ENCODE results near the gene SP110.
"Not testable (repeated sequence)": the region's sequence is repeated elsewhere in the genome, so short reads cannot be mapped to it uniquely, and the experiment has no call there.

The SP110 gene

DNA sequence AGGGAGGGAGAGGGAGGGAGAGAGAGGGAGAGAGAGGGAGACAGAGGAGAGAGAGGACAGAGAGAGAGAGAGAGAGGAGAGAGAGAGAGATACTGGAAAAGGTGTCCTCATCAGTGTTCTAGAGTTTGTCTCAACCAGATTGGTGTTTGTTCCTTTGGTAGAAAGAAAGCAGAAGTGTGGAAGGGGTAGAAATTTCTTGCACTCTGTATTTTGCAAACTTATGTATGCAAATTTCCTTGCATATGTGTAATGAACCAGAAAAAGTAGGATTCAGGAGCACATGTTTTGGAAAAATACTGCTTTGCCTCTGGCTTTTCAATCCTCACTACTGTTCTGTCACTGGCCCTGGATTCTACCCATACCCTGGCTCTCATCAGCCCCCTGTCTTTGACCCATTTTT lies 4.7 kb upstream of the SP110 start:
- DNase-seq (ENCODE audit: low spot score) = no peak

DNA sequence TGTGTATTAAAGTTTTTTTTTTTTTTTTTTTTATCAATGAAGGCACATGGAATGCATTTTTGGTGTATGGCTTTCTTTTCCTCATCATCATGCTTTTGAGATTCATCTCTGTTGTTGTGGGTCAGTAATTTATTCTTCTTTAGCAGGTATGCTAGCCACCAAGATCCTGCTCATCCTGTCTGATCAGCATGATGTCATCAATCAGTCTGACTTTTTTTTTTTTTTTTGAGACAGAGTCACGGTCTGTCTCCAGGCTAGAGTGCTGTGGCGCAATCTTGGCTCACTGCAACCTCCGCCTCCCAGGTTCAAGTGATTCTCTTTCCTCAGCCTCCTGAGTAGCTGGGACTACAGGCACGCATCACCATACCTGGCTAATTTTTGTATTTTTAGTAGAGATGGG lies 3.0 kb upstream of the SP110 start:
- DNase-seq (ENCODE audit: low spot score) = not testable (repeated sequence)

DNA sequence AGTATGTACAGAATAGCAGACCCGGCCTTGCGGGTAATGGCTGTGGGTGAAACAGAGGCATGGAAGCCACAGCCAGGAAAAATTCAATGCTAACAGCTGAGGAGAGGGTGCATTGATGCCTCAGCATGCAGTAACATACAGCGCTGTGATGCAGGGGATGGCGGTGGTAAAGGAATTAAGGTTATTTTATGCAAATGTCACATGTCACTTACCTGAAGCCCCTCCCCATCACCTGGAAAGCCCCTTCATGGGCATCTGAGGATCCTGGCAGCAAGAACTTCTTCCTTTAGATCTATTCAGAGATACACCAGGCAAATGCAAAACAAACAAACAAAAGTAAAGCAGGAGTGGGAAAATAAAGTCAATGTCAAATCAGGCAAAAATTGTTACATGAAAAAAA lies 1.7 kb upstream of the SP110 start:
- no peak for DNase-seq (ENCODE audit: low spot score)

DNA sequence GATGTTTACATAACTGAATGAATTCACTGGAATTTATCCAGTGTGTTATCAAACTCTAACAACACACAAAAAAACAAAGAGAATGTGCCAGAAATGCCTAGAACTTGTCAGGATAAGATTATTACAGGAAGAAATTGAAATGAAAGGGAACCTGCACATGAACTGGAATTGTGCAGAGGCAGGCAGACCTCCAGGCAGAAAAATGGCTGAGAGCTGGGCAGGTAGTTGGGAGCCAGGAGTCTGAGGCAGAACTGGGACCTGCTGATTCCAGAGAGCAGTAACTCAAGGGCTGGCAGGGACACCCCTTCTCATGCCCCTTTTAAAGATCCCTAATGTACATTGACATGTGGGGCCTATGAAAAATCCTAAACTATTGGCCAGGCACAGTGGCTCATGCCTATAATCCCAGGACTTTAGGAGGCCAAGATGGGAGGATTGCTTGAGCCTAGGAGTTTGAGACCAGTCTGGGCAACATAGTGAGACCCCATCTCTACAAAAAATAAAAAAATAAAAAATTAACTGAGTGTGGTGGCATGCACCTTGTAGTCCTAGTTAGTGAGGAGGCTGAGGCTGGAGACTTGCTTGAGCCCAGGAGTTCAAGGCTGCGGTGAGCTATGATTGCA lies 674 bp upstream of the SP110 start:
- no peak for DNase-seq (ENCODE audit: low spot score)

DNA sequence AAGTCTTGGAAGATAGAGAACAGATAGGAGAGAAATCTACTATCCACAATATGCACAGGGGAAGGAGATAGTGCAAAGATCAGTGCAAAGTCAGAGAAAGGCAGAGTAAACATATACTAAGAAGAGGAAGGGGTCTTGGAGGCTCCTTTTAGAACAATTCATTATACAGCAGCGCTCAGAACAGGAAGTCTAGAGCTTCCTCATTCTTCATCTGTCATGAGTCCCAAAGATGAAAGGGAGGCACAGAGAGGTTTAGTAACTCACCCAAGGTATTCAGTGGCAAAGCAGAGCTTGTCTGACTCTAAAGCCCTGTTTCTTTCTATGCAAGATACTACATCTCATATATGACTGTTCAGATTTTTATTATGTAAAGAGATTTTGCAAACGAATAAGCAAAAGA lies 1.4 kb downstream of the SP110 start:
- DNase-seq (ENCODE audit: low spot score) = no peak

DNA sequence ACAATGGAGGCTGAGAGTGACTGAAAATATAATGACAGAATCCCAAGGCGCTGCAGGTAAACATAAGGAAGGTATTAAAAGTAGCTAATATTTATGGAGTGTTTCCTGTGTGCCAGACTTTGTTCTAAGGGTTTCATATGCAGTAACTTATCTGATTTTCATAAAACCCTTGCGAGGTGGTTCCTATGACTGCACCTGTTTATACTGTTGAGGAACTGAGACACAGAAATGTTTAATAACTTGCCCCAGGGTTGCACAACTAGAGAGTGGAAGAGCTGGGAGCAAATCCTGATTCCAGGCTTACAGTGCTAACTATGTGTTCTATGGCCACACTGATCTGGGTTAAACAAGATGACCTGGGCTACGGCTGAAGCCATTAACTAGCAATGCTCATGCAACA lies 2.4 kb downstream of the SP110 start:
- DNase-seq (ENCODE audit: low spot score) = no peak

DNA sequence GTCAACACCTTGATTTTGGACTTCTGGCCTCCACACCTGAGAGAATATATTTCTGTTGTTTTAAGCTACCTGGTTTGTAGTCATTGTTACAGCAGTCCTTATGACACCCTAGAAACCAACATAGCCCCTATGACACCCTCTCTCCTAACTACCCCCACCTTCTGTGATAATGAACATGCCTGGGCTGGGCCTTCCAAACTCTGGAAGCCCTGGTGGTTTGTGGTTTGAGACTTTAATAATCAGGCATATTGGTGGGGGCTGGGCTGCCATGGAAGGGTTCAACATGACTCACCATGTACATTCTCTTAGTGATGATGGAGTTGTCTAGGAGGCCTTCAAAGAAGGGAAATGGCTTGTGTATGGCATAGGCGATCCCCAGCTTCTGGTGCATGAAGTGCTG lies 3.3 kb downstream of the SP110 start:
- DNase-seq (ENCODE audit: low spot score) = no peak

DNA sequence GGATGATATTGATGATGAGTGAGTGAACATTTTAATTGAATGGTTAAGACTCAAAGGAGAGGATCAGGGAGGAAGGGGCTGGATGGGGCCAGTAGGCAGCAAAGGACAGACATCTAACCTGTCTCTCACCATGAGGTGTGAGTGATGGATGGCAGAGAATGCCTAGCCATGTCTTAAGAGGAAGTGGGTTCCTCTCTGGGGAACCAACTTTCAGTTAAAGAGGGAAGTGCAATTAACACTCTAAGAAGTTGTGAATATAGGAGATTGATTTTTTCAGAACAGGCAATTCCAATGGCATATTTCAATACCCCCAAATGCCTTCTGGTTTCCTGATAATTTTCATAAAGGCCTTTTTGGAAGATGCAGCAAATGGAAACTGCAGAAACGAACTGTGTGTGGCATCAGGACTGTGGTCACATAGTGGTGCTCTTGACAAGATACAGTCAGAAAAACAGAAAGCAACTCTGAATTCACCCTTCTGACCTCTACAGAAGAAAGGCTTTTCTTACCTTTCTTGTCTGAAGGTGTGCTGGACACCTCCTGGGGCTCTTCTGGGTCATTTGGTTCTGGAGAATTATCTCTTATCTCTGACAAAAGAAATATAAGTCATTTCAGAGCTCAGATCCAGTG lies 10.2 kb downstream of the SP110 start:
- DNase-seq (ENCODE audit: low spot score) = no peak

DNA sequence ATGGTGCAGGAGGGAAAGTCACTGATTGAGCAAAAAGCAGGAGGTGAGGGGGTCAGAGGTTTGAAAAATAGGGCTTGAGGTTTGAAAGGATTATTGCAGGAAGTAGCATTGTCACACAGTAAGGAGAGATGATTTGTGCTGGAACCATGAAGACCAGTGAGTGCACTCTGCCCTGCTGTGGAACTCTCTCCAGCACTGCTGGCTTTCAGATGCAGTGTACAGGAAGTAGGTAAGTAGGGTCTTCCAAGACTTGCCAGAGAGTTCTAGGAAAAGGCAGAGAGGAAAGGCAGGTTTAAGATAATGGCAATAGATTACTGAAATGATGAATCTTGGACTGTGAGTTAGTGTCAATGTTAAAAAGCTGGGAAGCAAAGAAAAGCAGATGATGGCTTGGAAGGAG lies 11.2 kb downstream of the SP110 start:
- no peak for DNase-seq (ENCODE audit: low spot score)

DNA sequence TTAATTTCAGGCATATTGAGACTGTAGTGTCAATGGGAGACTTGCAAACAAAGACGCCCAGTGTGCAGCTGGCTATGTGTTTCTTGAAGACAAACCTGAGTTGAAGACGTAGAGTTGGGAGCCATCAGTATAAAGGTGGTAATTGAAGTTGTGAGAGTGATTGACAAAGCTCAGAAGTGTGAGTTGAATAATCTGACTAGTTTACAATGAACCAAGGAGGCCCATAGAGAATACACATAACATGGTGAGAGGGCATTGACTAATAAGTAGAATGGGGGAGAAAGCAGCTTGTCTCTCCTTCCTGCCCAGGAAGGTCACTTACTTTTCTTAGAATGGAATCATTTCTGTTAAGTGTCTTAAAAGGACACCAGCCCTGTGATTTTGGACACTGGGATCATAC lies 14.1 kb downstream of the SP110 start:
- no peak for DNase-seq (ENCODE audit: low spot score)

DNA sequence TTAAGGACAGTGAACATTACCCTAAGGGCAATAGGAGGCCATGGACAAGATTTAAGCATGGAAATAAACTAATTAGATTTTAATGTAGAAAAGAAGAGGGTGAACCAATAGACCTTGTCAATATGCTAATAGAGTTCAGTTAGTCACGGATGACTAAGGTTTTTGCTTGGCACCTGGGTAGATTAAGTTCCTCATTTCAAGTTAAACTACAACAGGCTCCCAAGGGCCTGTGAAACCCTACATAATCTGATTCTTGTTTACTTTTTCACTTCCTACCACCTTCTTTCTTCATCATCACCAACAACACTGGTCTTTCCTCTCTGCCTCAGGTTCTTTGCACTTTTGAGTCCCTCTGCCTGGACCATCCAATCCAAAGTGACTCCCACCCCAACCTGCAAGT lies 14.8 kb downstream of the SP110 start:
- DNase-seq (ENCODE audit: low spot score) = no peak

DNA sequence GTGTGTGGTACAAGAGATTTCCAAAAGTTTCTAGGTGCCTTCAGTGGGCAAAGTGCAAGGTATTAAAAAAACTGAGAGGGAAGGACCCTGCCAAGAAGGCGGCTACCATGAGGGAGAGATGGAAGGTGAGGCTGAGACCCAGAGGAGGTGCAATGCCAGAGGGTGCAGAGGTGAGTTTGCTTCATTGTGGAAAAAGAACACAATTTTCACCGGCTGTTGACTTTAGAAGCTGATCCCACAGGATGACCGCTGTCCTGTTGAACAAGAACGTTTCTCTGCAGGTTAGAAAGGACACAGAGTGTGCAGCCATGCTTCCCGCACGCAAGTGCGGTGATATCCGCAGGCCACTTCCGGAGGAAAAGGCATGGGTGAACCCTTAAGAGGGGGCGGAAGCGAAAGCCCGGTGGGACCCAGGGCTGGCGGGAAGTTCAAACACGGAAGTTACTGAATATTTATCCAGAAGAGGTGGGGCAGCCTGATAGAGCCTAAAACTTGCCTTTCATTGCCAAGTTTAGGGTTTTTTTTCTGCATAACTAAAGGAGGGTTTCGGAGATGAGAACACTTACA lies 16.6 kb downstream of the SP110 start:
- no peak for DNase-seq (ENCODE audit: low spot score)

DNA sequence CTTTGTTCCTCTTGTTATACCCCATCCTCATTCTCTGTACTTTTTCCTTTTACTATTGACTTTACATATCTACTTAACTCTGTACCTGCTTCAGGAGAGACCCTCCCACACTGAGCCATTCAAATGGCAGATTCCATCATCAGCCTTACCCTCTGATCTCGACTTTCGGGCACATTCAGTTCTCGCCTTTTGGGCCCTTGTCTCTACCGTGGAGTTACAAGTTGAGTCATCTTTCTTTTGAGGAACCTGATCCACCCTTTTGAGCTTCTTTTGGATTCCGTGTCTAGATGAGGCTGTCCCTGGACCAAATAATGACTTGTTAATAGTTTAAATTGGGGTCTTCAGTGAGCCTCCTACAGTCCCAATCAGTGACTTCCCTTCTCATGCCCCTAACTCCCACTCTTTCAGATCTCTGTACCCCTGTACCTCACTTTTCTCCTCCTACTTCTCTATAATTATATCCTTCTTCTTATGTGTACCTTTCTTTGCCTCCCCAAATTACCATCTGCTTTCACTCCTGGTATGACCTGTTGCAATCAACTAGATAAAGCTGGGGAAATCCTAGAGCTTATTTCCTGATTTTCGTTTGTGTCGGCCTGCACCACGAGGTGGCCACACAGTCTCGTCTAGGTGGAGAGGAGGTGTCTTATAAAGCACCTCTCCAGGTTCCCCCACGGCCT lies 17.2 kb downstream of the SP110 start:
- DNase-seq (ENCODE audit: low spot score) = no peak

DNA sequence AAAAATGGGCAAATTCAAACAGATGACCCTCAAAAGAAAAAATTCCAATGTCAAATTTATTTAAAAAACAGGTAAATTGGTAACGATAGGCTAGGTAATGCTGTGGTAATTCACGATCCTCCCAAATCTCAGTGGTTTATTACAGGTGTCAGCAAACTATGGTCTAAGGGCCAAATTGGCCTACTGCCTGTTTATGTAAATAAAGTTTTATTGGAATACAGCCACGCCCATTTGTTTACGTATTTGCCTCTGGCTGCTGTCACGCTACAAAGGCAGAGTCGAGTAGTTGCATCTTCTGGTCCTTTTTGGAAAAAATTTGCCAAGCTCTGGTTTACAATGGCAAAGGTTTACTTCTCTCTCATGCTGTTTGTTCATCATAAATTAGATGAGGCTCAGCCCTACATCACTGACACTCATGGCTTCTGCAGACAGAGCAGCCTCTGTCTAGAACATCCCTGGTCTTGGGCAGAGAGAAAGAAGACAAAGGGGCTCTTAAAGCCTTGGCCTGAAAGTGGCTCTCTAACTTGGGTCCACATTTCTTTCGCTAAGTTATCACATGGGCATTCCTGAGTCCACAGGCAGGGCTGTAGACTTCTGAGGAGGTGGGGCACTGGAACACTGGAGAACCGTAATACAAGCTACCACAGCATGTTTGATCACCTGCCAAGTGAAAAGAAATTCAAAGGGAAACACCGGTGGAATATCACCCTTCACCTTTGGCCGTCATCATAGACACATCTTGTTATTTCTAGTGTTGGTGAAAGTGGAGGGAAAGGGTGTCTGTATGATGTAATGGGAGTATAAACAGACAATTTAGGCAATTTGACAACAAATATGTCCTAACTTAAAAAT lies 34.8 kb downstream of the SP110 start:
- DNase-seq (ENCODE audit: low spot score) = no peak

DNA sequence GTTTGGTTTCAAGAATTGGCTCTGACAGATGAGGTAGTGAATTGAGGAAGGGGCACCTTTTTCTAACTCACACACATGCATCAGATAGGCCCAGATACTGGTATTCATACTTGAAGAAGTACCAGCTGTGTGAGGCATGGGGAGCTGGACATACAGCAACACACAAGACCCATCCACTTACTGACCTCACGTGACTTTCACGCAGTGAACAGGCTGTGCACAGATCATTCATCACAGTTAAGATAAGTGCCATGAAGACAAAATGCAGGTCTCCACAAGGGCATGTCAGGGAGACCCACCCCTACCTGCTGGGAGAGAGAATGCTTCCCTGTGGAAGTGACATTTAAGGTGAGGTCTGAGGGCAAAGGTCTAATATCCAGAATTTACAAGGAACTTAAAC lies 38.6 kb downstream of the SP110 start:
- DNase-seq (ENCODE audit: low spot score) = no peak

DNA sequence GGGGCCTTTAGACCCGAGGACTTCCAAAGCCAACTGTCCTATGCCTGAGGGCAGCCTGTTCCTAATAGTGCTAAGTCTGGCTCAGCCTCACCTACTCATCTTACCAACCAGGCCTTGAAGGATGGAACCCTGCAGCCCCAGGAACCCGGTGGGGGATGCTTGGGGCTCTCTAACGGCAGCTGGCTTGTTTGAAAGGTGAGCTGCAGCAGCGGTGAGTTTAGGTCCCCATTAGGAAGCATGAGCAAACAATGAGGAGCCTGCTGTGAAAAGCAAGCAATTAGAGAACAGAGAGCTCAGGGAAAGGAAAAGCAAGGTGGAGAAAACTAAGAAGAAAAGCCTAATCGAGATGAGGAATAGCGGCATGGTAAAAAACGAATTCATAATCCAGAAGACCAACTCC lies 39.9 kb downstream of the SP110 start:
- peak; percentile 26 for DNase-seq (ENCODE audit: low spot score)

DNA sequence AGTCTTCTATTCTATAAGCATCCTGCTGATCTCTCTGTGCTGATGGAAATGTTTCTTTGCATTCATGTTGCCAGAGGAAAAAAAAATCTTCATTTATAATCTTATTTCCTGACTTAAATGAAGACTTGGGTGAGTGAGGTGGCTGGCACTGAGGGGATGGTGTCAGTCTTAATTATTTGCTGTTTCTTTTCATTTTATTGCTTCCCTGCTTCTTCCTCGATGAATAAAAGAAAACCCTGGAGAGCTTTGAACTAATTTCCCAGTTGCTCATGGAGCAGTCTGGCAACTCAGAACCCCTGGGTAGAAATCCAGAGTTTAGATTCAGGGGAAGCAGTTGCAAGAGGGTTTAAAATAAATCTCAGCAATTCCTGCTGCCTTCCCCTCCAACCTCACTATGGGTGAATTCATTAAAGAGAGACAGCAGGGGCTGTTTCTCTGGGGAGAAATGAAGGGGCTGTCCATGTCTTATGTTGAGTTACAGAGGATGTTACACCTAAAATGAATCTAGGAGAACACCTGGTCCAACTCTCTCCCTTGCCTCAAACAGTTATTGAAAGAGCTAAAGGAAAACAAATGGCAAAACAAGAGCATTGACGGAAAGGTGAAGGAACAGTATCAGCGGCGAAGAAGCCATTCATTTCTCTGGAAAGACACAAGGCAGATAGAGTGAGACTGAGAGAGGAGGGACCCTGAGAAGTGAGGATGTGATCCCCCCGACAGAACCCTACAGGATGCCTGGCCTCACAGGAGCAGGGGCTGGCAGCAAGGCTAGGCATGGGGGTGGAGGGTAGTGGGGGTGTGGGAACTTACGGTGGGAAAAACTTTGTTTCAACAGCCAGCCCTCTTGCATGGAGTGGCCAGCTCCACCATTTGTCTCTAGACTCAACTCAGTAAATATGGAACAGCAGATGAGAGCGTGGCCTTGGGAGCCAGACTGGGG lies 41.0 kb downstream of the SP110 start:
- no peak for DNase-seq (ENCODE audit: low spot score)

DNA sequence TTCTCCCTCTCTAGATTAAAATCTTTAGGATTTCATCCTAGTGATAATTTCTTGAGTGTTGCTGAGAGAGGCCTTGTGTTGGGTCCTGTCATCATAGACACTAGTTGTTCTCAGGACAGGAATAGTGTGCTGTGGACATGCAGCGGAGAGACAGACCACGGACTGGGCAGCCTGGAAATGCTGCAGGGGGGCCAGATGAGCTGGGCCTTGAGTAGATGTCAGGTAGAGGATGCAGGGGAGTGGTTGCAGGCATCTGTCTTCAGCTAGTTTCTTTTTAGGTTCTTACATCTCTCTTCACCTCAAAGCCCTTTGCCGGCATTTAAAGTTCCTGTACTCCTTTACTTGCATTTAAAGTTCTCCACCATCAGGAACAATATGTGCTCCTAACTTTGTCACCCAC lies 42.8 kb downstream of the SP110 start:
- DNase-seq (ENCODE audit: low spot score) = no peak

DNA sequence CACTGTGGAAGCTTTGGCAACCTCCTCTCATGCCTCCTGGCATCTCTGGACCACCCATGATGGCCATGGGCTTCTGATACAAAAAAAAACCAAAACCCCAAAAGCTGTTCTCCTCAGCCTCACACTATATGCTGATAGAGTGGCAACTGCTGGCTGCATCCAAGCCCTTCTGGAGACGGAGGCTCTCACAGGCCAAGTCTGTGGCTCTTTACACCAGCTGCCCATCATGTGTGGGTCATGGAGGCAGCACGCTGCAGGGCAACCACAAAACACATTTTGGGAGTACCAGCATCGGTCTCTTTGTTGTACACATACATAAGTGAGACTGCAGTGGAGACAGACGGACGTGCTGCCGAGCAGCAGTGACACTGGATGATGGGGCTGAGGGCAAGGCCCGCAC lies 45.3 kb downstream of the SP110 start:
- DNase-seq (ENCODE audit: low spot score) = no peak

DNA sequence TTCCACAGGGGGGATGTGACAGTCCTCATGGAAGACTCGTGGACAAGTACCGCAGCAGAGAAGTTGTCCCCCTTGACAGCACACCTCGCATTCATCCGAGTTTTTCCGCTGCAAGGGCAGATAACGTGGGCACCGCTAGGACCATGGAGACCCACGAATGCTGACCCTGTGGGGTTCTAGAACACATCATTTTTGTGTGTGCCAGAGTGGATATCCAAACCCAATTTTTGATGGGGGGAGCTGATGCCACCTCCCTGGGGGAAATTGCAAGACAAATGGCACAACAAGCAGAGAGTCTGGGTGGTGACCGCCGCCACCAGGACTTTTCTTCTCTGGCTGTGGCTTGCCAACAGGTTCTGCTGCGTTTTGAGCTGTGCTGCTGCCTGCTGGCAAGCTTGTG lies 46.9 kb downstream of the SP110 start:
- no peak for DNase-seq (ENCODE audit: low spot score)

DNA sequence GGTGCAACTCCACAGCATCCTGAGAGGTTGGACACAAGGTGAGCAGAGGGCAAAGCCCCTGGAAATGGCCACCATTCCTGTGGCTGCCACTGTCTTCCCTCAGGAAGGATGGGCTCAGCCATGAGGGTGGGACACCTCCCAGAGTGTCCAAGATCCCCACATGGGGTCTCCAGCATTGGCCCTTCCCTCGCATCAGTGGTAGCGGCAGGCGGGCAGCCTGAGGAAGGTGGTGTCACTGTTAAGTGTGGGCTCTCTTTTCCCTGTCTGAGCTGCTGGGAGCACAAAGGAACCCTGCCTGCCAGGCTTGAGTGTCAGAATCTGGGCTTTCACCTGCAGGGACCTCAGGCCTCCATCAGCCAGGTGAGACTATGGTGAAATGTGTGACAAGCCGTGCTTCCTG lies 47.6 kb downstream of the SP110 start:
- no peak for DNase-seq (ENCODE audit: low spot score)

All from iPS-NIHi11 (cell line).